ENCODE data around the gene CAPN8.
A peak's percentile ranks its signal among the peaks of the same experiment; 100 is the strongest.

The CAPN8 gene

DNA sequence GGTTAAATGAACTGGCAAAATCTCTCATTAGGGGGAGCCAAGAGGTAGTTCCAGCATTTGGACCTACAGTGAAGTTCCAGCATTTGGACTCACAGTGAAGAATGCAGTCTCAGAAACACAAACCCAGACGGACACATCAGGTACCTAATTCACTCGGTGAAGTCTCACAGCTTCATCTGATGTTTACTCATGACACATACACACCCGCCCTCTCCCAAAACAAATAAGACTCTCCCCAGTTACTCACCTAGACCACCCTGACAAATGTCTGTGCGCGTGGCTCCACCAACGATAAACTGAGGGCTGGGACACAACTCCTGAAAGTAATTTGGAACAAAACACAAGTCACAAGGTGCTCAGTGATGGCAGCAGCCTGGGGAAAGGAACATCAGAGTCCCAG, 11.4 kb downstream of the CAPN8 start:
- no peak for DNase-seq (ENCODE audit: low read depth)

DNA sequence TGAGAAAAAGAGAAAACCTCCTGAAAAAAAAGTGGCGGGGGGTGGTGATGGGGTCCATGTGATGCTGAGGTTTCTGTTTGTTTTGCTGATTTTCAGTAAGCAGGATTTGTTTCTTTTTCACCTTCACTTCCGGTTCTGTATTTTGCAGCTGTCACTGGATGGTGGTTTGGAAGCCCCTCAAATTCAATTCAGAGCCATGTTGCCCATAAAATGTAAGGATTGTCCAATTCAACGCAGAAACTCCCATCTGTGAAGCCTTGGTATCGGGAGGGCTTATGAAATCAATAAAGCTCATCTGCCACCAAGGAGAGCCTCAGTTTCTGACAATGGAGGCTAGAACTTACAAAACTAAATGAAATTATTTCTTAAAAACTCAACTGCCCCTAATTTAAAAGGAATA, 12.1 kb downstream of the CAPN8 start:
- no peak for DNase-seq (ENCODE audit: low read depth)

DNA sequence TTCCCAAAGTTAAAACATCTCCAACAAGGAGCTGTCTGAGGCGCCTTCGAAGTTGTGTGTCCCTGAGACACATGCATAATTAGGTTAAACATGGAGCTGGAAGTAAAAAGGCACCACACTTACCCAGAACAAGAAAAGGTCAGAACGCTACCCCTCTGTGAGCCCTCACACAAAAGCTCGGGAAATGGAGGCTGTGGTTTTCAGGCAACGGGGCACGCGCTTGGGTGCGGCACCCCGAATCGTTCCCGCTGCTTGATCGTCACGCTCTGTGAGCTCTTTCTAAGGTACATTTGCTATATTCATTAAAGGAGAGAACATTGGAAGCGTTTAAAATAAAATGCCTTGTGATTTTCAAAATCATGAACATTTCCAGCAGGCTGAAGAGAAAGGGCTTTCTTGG, 12.5 kb downstream of the CAPN8 start:
- no peak for DNase-seq (ENCODE audit: low read depth)

DNA sequence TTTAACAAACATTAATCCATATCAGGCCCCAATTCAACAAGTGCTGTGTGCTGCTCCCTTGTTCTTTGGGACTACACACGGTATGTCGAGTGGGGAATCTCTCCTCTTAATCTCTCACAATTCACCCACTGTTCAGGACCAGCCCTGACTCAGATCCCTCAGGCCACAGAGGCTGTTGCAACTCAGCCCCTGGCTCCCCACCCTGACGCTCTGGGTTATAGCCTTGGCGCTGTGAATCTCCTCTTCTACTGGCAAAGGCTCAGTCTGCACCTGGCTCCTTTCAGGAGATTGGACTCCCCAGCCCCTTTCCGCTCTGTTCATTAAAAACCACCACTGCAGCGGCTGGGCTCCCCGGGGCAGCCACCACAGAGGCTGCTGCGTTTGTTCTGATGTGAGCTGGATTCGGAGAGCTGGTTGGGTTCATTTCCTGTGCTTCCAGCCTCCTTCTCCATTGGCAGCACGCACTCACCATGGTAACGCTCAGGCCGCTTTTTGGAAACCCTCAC, 13.0 kb downstream of the CAPN8 start:
- no peak for DNase-seq (ENCODE audit: low read depth)

DNA sequence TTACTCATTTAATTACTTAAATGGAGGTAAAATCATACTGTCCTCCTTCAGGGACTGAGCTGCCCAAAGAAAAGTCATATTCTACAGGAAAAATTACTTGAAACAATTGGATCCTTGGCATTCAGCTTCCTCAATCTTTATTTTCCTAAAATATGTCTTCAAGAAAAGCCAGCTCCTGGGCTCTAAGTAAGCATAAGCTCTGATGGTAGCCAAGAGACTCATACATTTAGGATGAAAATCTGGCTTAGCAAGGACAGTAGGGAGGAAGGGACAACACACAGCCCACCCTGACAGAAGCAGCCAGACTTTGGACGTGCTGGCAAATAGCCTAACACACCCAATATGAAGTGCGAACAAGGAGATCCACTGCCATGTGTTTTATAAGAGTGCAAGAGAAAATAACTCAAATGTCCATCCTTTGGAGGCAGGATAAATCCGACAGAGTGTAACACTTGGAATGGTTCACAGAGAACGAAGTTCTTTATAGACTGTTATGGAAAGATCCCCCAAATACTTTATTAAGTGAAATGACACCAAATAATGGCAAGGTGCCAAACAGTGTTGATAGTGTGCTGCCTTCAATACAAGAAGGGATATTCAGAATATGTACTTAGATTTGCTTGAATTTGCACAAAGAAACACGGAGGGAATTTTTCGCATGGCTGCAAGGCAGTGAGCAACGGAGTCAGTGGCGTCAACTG, 14.1 kb downstream of the CAPN8 start:
- no peak for DNase-seq (ENCODE audit: low read depth)

DNA sequence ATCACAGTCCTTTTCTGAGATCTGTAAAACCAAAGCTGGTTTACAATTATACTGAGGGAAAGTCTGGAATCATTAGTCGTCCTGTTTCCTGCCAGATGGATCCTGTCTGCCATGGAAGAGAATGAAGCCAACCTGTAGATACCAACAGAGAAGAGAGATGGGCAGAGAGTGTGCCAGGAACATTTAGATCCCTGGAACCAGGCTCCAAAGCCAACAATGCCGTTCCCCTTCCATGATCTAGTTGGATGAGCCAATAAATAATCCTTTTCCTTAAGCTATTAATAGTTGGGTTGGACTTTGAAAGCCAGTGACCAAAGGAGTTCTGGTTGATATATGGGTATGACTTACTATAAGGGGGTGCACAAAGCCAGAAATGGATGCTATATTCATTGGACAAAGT, 15.0 kb downstream of the CAPN8 start:
- no peak for DNase-seq (ENCODE audit: low read depth)

DNA sequence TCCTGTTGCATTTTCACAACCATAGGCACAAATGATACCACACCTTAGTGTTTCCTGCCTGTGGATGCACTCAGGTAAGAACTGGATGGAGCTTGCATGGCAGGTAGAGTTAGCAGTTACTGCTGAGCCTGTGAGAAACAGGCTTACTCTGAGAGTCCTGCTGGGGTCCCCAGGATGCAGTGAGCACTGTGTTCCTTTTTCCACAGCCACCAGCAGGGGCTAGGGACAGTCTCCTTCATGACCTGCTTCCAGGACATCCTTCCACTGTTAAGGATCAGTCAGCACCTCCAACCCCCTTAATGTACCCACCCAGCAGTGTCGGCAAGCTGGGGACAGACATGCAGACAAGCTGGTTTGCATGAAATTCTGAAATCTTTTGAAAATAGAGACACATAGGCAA, 16.3 kb downstream of the CAPN8 start:
- no peak for DNase-seq (ENCODE audit: low read depth)

DNA sequence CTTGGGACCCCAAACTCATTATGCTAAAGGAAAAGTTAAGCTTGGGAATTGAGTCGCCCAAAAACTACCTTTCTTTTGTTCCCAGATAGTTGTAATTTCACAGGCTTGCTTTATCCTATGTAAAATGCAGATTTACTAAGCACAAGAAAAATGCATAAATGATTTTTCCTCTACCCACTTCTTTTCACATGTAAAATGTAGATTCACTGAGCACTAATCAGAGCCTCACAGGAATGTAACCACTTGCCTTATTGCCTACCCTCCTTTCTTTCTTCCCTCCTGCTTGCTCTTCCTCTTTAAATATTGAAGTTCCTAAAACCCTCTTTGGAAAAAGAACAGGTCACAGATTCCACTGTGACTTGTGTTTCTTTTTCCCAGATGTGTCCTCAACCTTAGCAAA, 18.3 kb downstream of the CAPN8 start:
- no peak for DNase-seq (ENCODE audit: low read depth)

DNA sequence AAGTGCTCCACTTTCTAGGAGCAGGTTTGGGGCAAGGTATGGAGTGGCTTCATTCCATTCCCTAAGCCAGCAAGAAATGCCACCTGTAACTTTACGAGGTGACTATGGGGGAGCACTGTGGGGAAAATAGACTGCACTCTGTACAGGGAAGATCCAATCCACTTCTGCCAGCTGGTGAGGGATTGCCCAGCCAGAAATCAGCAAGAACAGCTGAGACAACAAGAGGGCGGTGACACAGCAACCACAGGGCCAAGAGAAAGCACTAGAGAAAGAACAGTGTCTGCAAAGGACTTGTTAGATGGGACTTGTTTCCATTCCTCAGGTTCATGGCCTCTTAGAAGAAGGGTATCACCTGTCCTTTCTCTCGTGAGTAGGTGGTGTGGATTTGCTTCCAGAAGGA, 19.6 kb downstream of the CAPN8 start:
- no peak for DNase-seq (ENCODE audit: low read depth)

DNA sequence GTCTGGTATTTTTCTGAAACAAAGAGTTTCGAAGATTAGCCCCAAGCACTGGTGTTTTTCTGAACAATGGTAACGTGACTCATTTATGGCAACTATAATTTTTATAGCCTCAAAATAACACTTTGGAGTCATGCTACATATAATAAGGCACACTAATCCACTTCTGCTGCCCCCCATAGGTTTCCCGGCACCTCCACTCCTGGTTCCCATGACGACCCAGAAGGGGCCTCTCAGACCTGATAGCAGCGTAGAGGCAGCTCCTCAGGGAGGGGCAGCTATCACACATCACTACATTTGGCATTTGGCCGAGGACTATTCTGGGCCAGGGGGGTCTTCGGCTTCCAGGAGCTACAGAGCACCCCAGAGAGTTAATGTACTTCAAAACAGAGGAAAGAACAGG, 23.3 kb downstream of the CAPN8 start:
- DNase-seq (ENCODE audit: low read depth) = no peak

DNA sequence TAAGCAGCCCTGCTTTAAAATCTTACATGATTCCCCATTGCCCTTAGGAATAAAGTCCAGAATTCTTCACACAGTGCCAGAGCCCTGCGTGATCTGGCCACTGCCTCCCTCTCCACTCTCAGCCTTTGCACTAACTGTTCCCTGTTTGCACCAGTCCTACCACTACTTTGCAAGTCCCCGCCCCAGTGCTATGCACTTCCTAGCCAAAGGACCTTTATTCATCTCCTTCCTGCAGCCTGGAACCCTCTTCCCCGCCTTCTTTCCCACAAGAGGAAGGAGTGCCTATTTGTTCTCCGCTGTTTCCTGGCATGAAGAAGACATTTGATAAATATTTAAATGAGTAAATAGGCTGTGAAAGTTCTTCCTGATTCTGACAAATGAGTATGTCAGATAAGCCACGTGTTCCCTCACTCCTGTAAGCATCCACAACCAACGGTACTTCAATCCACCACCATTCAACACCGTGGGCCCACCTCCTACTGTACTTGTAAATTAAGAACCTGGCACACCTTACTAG, 23.9 kb downstream of the CAPN8 start:
- DNase-seq (ENCODE audit: low read depth) = no peak

DNA sequence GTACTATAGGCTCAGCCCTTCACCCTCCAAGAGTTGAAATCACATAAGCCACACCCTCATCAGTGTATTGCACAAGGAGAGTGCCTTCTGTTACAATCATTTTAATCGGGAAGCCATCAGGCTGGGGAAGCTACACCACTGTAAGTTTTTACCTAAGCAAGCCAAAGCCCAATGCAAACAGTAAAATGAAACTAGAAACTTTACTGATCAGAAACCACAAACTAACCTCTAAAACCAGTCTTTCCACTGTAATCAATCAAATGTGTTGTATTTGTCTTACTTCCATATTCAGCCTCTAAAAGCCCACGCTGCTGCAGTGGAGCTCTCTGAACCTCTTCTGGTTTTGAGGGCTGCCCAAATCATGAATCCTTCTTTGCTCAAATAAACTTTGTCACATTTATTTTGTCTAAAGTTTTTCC, 26.2 kb downstream of the CAPN8 start:
- no peak for DNase-seq (ENCODE audit: low read depth)

DNA sequence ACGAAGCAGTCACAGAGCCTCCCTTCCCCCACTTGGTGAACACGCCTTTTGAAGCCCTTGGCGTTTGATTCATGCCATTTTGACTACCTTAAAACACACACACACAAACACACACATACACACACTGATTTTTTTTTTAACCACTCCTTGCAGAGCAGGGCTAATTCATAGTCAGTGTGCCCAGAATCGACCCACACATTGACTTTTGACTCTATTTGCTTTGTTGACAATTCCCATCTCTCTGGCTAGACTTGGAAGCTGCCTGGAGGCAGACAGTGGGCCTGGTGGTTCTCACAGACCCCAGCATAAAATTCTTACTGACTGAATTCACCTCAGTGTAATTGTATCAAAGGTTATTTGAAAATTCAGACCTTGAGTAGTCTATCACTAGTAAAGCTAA, 30.3 kb downstream of the CAPN8 start:
- DNase-seq (ENCODE audit: low read depth) = no peak

DNA sequence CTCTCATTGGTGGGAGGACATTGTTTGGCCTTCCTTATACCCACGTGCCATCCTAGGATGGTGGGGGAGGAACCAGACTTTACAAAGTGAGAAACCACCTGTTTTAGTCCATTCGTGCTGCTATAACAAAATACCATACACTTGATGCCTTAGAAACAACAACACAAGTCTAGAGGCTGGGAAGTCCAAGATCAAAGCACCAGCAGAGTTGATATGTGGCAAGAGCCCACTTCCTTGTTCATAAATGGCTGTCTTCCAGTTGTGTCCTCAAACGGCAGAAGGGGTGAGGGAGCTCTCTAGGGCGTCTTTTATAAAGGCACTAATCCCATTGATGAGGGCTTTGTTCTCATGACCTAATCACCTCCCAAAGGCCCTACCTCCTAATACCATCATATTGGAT, 31.1 kb downstream of the CAPN8 start:
- no peak for DNase-seq (ENCODE audit: low read depth)

DNA sequence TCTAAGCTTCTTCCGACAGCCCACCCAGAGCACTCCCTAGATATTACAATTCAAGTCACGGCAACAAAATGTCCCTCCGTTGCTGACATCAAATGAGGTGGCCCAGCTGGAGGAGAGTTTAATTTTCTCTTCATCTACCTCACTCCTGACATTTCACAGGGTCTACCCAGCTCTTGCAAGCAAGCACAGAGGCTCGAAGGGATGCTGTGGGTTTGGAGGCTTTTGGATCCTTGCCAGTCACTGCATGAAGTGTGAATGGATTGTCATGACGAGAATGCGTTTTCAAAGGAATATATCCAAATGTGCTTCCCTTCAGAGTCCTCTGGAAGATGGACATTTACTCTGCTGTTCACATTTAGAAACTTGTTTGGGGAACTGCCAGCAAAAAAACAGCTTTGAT, 33.5 kb downstream of the CAPN8 start:
- no peak for DNase-seq (ENCODE audit: low read depth)

DNA sequence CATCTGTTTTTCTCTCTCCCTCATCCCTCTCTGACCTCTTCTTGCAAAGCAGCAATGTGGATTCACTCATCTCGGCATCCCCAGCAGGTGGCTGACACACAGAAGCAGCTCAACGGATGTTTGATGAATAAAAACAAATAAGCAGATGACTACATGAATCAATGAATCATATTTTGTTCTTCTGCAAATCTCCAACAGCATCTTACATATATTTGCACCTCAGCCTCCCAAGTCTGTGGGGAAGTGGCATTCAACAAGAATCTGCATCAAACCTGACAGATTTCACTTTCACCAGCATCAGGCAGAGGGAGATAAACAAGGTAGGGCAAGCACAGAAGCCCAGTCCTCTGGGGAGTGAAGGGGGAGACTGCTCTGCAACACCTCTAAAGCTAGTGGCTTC, 34.0 kb downstream of the CAPN8 start:
- no peak for DNase-seq (ENCODE audit: low read depth)

DNA sequence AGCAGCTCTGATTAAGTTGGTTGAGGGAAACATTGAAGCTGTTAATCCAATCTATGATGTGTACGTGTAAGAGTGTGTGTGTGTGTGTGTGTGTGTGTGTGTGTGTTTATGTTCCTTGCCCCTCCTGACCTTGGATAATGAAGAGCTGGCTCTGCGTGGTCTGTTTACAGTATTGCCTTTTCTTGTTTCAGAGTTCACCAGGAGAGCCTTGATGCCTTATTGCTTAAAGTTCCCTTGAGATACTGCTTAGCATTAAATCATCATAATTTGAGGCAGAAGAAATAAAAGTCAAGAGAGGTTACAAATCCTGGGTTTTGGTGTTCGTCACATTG, 36.4 kb downstream of the CAPN8 start:
- no peak for DNase-seq (ENCODE audit: low read depth)

DNA sequence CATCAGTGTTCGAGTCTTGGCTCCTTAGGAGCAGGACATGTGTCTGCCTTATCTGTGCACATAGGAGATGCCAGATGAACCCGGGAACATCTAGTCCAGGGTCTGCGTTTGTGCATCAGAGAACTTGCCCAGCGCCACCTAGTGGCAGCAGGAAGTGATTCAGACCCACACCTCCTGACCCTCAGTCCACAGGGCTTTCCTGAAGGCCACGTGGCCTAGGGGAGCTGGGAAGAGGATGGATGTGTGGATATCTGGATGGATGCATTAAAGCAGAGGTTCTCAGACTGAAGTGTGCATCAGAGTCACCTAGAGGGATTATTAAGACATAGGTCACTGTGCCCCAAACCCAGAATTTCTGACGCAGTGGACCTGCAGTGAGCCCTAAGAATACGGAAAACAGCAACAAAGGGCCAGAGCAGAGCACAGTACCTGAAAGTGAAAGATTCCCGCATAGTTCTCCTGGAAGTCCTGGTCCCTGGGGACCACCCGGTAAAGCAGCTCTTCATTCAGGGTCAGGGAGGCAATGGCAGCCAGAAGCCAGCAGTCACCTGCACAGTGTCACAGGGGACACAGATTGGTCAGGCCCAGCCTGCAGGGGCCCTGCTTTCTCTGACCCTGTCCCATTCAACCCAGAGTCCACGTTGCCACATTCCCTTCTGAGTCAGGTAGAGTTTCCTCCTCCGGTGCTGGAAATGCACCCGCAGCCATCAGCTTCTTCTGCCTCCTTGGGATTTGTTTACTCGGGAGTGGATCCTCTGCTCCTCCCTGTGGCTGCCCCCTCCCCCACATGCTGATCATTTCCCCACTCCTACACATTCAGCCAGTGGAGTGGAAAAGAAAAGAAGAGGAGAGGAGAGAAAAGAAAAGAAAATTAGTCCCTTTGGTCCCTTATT, 37.0 kb downstream of the CAPN8 start:
- DNase-seq (ENCODE audit: low read depth) = peak; percentile 7

DNA sequence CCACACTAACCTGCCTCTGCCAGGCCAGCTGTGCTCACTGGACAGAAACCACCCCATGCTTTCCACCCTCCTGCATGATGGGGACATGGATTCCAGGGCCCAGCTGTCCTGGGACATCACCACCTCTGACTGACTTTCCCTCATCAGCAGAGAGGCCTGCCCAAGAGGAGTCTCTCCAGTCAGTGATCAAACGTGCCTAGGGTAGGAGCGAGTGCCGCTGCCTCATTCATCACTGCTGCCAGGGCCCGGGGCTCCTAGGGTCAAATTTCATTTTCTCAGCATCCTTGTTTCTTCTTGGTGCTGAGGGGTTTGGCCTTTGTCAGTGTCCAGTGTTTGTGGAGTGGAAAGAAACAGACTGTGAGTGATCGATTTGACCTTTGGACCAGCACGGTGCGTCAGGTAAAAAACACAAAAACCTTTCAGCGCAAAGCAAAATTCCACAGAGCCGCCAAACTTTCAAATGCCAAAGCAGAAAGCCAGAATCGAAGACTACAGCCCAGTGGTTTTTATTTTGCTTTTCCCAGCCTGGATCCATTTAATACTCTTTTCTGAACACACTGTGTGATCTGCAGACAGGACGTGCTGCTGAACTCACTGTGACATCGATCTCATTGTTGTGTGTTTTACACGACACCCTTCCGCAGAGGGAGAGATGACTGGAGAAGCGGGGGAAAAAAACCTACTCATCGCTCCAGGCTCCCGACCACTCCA, 43.2 kb downstream of the CAPN8 start:
- DNase-seq (ENCODE audit: low read depth) = no peak

DNA sequence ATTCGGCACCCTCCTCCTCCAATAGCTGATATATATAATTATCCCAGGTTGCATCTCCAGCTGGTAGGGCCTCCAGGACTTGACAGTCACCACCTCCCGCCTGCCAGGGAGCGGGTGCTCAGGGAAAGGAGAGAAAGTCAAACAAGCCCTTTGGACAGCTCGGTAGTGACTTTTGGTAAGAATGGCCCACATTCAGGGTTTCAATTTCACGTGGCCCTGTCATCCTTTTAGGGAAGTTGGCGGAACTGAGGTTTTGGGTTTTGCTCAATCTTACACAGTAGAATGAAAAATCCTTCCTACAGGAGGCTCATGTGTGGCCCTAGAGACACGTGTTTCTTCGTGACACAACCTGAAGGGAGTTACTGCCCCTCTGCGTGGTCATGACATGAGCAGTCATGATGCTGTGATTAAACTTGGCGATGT, 44.2 kb downstream of the CAPN8 start:
- DNase-seq (ENCODE audit: low read depth) = no peak

DNA sequence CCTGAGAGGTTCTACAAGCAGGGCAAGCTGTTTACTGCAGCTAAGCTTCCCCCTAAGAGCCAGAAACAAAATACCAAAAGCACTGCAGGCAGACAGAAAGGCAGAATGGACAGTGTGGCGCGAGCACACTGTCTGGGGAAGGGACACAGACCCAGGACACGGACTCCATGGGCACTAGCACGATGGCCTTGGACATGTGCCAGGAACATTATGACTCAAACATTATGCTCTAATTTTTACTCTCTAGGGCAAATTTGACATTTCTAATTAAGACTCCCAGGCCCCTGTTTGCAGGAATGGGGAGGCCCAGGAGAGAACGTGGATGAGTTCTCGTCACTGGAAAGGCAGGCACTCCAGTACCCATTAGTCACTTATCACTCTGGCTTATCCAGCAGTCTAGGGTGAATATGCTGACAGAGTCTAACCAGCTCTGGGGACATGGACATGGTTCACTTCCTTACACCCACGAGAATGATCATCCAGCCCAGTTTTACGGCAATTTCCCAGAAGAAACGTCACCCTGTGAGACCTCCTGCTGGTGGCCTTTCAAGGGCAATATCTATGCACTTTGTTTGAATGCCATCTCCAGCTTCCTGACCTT, 45.1 kb downstream of the CAPN8 start:
- no peak for DNase-seq (ENCODE audit: low read depth)

DNA sequence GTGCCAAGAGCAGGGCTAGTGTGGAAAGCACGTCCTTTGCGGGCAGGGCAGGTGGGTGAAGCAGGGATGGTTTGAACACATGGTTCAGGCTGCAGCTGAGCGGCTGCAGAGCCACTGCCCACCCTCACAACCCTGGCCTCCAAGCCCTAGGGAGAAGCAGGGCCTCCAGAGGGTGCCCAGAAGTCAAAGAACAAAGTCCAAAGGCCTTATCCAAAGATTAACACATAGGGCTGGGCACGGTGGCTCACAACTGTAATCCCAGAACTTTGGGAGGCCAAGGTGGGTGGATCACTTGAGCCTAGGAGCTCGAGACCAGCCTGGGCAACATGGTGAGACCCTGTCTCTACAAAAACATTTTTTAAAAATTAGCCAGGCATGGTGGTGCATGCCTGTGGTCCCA, 46.8 kb downstream of the CAPN8 start:
- no peak for DNase-seq (ENCODE audit: low read depth)
